HG03354 (cell line): ENCODE results near the gene CPHXL2.

Experiments used
- ATAC-seq: cut with Tn5 transposase; IDR thresholded peaks from one replicate; pipeline ENCODE4 v1.9.1; 2021; ENCODE audit warnings: mild to moderate bottlenecking; ENCODE audit not compliant: unreplicated experiment, poor library complexity, severe bottlenecking

The CPHXL2 gene

DNA sequence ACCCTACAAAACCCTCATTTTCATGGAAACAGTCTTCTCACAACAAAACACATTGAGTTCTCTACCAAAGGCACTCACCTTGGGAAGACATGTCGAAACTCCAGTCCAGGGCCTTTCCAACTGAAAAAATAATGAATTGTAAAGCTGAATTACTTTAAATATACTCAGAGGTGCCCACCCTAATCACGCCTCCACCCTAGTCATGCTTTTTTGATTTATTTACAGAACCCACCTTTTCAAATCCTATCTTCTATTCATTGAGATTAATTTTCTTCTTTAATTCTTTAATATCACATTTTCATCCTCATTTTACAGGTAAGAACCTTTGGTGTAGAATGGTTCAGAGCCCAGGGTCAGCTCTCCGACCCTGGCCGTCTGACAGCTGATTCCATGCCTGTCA, at the start of gene CPHXL2:
TSS of gene CPHXL2 (minus strand) at position 101 of the 400 bp plus-strand sequence. CDS start at position 91, 10 bp downstream.
- no peak for ATAC-seq

DNA sequence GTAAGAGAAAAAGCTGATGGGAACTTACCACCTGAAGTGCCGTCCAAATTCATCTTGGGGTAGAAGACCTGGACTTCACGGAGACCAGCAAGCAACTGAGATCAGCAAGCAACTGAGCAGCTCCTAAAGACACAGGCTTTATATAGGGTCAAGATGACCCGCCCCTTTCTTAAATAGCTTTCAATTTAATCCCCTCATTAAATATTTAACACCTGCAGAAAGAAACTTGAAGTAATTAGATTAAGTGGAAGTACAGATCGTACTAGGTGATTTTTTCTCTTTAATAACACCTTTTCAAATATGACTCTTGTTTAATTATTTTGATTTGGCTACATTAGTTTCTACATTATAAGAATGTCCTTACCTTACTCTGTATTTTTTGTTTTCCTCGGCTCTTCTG, 49.6 kb upstream of the CPHXL2 start, which contains the start of gene CPHXL:
TSS of gene CPHXL (minus strand) at position 101 of the 400 bp plus-strand sequence. CDS start at position 53, 48 bp downstream.
- ATAC-seq: no peak

DNA sequence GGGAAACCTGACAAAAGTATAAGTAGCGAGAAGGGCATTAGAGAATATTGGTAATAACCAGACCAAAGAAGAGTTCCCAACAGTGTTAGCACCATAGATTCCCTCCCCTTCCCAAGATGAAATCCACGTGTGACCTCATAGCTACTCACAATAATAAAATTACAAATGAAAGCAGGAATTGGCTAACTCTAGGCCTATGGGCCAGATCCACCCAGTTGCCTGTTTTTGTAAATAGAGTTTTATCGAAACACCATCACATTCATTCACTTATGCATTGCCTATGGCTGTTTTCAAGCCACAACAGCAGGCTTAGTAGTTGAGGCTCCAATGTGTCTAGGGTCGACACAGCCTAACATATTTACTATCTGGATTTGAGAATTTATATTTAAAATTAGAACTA, 41.6 kb upstream of the CPHXL2 start:
- no peak for ATAC-seq

DNA sequence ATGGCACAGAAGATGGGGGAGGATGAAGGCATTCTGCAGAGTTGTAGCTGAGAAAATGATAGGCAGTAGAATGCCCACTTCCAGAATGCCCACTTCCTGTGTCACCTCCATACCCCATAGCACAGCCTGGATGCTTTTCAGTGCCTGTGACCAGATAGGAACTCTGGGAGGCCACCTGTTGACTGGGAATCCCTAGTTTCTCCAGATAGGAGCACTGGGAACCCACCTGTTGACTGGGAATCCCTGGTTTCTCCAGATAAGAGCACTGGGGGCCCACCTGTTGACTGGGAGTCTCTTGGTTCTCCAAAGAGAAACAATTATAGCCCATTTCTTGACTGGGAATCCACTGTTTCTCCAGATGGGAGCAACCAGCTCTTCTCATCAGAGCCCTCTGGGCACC, 37.9 kb upstream of the CPHXL2 start:
- no peak for ATAC-seq

DNA sequence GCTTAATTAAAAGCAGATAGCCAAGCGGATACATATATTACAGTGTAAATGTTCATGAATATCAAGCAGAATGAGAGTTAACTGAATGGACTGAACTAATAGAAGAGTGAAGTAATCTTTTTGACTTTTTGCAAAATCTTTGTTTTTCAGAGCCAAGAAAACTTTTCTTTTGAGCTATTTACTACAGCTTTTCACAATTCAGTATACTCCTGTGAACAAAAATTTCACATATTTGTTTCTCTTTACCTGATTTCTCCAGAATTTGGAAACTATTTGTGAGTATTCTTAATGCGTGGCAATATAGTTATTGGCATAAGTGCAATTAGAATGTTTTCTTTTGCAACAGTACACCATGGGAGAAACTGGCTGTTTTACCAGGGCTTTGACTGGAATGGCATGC, 33.5 kb upstream of the CPHXL2 start:
- no peak for ATAC-seq

DNA sequence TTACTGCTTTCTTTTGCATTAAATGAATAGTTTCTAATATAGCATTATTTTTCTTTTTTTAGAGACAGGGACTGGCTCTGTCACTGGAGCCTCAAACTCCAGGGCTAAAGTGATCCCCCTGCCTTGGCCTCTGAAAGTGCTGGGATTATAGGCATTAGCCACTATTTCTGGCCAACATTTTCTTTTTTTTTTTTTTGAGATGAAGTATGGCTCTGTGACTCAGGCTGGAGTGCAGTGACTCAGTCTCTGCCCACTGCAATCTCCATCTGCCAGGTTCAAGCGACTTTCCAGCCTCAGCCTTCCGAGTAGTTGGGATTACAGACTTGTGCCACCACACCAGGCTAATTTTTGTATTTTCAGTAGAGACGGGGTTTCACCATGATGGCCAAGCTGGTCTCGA, 26.5 kb upstream of the CPHXL2 start:
- no peak for ATAC-seq

DNA sequence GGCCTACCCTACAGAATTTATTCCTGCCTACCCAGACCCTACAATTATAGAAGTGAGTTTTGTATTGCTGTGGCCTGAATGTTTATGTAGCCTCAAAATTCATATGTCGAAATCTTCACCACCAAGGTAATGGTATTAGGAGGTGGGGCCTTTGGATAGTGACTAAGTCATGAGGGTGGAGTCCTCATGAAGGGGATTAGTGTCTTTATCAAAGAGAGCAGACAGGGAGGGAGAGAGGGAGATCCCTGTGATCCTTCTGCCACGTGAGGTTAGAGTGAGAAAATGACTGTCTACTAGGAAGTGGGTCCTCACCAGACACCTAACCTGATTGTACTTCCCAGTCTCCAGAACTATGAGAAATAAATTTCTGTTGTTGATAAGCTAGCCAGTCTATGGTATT, 25.4 kb upstream of the CPHXL2 start:
- ATAC-seq: no peak

DNA sequence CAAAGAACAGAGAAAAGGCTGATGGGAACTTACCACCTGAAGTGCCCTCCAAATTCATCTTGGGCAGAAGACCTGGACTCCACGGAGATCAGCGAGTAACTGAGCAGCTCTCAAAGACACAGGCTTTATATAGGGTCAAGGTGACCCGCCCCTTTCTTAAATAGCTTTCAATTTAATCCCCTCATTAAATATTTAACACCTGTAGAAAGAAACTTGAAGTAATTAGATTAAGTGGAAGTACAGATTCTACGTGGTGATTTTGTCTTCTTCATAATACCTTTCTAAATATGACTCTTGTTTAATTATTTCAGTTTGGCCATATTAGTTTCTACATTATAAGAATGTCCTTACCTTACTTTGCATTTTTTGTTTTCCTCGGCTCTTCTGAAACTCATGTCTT, 24.6 kb upstream of the CPHXL2 start, which contains the start of gene DUXB:
TSS of gene DUXB (minus strand) at position 101 of the 400 bp plus-strand sequence. CDS start at position 58, 43 bp downstream.
- no peak for ATAC-seq

DNA sequence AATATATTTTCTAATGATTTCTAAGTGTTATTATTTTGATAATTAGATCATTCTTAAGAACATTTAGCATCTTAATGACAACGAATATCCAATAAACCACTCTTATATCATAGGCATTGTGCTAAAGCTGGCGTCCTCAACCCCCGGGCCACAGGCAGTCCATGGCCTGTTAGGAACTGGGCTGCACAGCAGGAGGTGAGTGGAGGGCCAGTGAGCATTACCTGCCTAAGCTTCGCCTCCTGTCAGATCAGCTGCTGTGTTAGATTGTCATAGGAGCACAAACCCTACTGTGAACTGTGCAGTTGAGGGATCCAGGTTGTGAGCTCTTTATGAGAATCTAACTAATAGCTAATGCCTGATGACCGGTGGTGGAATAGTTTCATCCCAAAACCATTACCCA, 20.8 kb upstream of the CPHXL2 start:
- no peak for ATAC-seq

DNA sequence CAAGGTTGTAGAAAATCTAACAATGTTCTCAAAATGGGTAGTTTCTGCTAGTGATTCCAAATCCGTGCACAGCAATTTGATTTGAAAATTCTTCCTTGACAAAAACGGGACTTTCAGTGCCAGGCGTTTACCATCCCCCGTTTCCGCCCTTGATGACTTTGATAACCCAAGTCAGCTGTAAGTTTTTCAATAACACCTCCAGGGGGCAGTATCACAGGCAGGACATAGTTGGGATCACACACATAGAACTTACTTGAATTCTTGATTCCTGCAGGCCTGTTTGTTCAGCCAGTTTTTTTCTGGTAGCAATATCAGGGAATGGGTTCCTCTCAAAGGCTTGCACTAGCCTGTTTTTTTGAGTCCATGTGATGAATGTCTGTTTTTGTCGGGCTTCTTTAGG, 18.9 kb upstream of the CPHXL2 start:
- no peak for ATAC-seq

DNA sequence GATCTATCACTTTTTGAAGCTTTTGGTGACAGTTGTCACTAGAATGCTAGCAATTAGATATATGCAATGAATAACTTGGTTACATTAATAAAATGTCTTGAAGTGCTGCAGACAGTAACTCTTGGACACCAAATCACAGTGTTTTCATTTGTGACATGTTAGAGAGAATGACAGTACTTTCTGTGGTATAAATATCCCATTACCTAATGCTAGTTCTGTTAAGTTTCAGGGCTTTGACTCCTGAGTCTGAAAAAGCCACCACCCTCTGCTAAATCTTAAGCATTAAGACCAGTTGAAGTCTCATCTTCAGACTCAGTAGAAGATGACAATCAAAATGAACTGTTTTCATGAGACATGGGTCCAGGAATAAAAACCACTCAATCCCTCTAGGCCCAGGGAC, 10.6 kb upstream of the CPHXL2 start:
- ATAC-seq: no peak

DNA sequence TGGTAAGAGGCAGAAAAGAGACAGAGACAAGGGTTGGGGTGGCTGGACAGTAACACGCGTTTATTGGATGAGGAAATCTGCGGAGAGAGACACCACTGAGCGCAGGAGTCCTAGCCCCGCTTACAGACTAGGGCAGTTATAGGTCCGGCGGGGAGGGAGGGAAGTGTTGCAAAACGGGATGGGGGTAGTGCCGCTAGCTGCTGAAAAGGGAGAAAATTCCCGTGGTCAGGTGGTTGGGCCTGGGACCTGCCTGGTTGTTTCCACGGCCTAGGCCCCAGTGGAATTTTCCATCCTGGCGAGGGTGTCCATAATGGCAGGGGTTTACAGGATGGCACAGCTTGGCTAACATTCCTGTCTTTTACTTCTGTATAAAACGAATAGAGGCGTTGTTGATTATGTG, 5.5 kb upstream of the CPHXL2 start:
- ATAC-seq: no peak

DNA sequence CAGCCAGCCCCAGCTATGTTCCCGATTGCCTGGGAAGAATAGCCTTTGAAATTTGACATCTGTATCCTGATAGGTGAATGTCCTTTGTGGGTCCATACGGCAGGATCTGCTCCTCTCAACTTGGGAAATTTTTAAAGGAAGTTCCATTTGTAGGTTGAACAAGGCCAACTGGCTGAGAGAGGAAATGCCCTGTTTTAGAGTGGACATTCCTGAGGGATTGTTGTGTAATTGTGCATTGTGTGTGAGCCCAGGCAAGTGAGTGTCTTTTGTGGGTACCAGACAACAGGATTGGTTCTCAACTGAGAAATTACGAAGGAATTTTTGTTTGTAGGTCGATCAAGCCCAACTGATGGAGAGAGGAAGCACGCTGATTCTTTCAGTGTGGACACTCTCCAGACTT, 2.6 kb upstream of the CPHXL2 start:
- ATAC-seq: no peak

DNA sequence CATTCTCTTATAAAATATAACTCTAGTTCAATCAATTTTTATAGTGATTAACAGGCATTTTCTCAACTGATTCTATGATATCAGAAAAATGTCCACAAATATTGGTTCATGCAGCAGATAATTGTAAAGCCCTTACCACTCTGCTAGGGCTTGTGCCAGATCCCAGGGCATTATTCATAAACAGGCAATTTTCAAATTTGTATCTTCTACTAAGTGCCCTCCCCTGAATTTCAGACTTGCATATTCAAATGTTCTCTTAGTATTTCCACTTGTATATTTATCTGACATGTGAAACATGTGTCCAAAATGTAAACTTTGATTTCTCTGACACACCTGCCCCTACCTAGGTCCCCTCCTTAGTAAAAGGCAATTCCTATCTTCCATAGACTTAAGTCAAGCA, 9.3 kb downstream of the CPHXL2 start:
- ATAC-seq: no peak

DNA sequence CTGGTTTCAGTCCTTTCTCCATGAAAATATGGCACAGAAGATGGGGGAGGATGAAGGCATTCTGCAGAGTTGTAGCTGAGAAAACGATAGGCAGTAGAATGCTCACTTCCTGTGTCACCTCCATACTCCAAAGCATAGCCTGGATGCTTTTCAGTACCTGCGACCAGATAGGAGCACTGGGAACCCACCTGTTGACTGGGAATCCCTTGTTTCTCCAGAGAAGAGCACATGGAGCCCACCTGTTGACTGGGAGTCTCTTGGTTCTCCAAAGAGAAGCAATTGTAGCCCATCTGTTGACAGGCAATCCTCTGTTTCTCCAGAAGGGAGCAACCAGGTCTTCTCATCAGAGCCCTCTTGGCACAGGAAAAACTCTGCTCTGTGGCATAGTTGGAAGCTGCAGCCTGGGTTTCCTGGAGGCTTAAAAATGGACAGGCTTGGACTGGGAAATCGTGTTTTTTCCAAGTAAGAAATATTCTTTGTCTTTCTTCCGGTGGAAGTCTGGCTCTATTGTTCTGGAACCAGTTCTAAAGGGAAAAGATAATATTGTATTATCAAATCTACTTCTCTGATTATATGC, 16.0 kb downstream of the CPHXL2 start:
- no peak for ATAC-seq

DNA sequence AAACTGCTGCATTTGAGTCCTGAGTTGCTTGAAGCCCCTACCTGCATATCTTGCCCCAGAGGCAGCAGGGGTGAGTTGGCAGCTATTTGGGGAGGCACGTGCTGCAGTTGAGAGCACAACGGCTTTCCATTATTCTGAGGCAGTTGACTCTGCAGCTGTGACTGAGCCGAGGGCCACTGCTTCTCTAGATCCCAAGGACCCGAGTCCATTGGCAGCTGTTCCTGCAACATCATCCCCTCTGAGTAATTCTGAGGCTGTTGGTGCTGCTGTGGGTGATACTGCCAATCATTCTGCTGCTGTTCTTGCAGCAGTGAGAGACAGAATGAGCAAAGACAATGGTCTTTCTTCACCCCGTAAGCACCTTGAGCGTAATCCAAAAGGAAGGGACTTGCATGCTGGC, 16.5 kb downstream of the CPHXL2 start:
- ATAC-seq: no peak

DNA sequence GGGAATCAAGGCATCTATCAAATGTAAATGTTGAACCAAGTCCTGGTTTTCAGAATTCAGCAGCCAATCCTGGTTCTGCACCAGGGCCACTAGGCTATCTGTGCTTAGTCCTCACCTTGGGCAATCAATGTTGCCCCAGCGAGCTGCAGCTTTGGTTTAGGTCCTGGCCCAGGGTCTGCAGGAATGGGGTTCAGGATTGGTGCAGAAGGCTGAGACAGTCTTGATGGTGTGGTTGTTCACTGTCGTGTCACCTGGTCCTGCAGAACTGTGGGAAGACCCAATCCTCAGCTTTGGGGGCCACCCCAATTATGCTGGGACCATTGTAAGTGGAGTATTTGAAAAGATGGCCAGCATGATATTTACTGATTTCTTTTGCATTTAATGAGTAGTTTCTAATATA, 18.6 kb downstream of the CPHXL2 start:
- ATAC-seq: no peak

DNA sequence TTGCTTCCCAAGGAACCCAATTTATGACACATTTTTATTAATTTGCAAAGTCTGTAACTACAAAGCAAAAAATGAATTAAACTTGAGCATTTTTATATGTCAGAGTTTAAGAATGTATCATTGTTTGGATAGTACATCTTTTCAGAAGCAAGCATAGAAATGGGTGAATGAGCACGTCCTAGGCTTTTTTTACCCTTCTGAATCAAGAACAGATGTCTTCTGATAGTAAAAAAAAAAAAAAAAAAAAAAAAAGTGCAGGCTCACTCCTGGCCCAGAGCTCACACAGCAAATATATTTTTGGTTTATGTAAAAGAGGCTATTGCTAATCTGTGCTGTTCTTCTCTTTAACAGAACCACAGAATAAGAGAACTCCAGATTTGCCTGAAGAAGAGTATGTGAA, 22.9 kb downstream of the CPHXL2 start:
- ATAC-seq: no peak

DNA sequence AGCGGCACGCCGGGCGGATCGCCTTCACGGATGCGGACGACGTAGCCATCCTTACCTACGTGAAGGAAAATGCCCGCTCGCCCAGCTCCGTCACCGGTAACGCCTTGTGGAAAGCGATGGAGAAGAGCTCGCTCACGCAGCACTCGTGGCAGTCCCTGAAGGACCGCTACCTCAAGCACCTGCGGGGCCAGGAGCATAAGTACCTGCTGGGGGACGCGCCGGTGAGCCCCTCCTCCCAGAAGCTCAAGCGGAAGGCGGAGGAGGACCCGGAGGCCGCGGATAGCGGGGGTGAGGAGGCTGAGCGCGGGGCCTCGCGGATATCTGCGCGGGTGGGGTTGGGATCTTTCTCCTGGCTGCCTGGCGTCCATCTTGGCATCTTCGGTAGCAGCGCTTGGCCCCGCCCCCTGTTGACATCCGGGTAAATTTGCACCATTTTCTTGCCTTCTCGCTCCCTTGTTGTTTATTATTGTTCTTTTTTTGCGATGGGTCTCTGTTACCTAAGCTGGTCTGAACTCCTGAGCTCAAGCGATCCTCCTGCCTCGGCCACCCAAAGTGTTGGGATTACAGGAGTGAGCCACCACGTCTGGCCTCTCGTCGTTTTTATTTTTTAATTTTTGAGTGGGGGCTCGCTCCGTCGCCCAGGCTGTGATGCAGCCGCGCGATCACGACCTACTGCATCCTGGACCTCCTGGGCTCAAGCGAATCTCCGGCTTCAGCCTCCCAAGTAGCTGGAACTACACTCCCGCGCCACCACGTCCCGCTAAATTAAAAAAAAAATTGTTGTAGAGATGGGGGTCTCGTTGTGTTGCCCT, 28.3 kb downstream of the CPHXL2 start:
- peak; percentile 46 for ATAC-seq

DNA sequence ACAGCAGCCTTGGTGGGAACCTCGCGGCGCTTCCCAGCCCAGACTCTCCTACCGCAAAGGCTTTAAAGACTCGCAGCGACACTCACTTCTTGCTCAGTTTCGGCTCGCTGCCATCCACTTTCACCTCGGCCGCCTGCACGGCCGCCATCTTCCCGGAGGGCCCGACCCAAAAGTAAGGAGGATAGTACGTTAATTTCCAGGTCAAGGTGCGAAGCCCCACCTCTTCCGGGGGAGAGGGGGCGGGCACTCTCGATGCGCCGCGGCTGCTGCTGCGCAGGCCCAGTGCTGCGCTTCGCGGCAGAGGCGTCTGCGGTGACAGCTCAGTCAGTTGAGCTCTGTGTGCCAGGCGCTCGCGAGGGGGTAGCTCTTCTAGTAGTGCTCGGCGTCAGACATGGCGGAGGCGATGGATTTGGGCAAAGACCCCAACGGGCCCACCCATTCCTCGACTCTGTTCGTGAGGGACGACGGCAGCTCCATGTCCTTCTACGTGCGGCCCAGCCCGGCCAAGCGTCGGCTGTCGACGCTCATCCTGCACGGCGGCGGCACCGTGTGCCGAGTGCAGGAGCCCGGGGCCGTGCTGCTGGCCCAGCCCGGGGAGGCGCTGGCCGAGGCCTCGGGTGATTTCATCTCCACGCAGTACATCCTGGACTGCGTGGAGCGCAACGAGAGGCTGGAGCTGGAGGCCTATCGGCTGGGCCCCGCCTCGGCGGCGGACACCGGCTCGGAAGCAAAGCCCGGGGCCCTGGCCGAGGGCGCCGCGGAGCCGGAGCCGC, 29.1 kb downstream of the CPHXL2 start, which contains the start of the genes KARS1 and TERF2IP:
TSS of gene KARS1 (minus strand) at position 174 of the 773 bp plus-strand sequence. CDS start at position 148, 26 bp downstream.
TSS of gene TERF2IP (plus strand) at position 282 of the 773 bp plus-strand sequence. CDS start at position 392, 110 bp downstream.
- ATAC-seq: peak; percentile 86
